NOMO-1 treated with dmso at 0.1 percent for 144 hours (cell line): Measurements from ENCODE around the gene GMPR.
A peak's percentile ranks its signal among the peaks of the same experiment; 100 is the strongest.

Experiments used
- DNase-seq: peaks from one replicate; lab custom pipeline; 2025; ENCODE audit not compliant: unreplicated experiment; lab: John Stamatoyannopoulos, UW

The GMPR gene

GRCh38 chr6:16270178-16270794 is 31.9 kb downstream of the GMPR start:
- no peak for DNase-seq

GRCh38 chr6:16271428-16271827 is 33.0 kb downstream of the GMPR start:
- DNase-seq = no peak

DNA sequence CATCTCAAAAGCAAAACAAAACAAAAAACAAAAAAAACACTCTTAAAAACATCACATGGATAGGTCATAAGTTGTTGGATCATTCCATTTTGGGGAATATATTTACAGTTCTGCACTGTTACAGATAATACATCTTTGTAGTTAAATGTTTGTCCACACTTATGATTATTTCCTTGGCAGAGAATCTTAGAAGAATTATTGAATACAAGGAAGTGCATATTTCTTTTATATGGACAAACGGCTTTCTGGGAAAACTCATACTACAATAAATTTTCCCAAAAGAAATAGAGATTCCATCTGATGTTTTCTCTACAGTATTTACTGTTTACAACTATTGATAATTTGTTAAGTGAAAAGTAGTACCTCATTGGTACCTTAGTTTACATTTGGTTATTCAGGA is 33.8 kb downstream of the GMPR start:
- DNase-seq = no peak

DNA sequence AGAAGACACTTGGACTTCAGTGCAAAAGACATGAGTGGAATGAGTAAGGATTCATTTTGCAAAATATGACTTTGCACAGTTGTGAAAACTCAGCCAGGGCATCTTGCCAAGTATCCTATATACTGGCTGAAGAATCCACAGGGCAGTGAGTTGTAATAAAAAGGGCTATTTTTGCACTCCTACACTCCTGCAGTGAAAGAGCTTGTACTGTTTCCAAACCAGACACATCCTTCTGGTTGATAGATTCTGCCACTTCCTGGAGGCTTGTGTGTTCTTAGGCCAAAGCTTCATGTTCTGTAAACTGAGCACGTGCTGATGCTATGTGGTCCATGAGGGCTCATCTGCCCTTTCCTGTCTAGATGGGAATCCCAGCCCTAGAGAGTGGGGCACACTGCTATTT is 34.9 kb downstream of the GMPR start:
- DNase-seq = no peak

- no peak for DNase-seq
These were observed 36.1 kb downstream of the GMPR start for GRCh38 chr6:16274483-16274882.

- no peak for DNase-seq
These were observed 36.6 kb downstream of the GMPR start for GRCh38 chr6:16274885-16275589.

GRCh38 chr6:16277101-16277981 is 39.0 kb downstream of the GMPR start:
- DNase-seq = peak; percentile 68

DNA sequence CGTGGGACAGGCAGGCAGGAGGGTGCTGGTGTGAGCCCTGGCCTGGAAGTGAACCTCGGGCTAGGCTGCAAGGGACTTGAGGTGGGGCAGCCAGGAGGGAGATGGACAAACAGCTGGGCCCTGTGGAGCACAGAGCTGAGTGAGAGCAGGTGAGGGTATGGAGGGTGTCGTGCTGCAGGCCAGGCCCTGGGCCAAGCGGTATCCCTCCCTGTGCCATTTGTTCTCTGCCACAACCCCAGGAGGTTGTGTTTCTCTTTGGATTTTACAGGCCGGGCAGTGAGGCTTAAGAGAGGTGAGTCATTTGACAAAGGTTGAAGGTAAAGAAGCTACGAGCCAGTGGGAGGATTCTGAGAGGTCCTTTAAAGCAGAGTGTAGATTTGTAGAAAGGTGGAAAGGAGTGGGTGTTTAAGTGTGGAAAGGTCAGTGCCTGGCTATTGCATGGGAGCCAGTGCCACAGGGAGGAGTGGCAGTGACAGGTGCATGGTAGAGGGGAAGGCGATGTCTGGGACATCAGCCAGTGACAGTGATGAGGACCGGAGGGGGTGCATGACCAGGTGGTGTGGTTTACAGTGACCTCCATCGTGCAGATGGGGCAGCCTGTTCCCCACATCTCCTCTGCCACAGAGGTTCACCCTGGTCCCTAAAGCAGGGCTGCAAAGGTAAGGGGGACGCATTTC is 39.8 kb downstream of the GMPR start:
- DNase-seq = no peak

GRCh38 chr6:16278750-16279149 is 40.4 kb downstream of the GMPR start:
- DNase-seq = no peak

DNA sequence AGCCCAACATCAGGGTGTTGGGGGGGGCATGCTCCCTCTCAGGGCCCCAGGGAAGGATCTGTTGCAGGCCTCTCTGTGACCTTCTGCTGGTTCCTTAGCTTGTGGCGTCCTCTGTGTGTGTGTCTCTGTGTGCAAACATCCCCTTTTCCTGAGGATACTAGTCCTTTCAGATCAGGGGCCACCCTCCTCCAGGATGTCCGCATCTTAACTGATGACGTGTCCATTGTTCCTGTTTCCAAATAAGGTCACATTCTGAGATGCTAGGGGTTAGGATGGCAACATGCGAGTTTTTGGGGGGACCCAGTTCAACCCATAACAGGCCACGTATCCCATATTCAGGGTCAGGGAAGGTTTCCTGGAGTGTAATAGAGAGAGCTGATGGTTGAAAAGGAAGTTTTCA is 40.9 kb downstream of the GMPR start:
- DNase-seq = no peak

DNA sequence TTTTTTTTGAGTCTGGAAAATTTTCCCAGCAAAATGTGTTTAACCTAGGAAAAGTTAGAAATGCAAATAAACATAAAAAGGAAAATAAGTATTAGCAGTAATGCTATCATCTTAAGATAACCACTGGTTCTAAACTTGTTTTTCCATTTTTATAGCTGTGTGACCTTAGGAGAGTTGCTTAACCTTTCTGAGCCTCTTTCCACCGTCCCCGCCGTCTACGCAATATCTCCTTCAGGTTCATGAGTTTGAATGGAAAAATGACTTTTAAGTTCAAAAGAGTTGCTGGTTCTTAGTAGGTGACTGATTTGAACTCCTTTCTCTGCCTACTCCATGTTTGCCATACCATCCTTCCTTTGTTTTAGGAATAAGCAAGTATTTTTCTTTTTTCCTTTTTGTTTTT is 44.0 kb downstream of the GMPR start:
- DNase-seq = no peak

DNA sequence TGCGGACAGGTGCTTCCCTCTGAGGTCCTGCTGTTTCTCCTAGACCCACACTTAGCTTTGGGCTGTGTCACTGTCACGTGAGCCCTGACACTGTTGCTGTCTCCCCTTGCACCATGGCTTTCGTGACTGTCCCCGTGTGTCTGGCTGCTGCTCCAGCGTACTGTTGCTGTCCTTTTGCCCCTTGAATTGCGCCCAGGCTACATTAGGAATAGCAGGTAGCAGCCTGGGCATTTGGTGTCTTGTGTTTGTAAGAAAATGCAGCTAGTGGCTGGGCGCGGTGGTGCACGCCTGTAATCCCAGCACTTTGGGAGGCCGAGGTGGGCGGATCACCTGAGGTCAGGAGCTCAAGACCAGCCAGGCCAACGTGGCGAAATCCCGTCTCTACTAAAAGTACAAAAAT is 46.1 kb downstream of the GMPR start:
- DNase-seq = no peak

- DNase-seq = no peak
These were observed 47.2 kb downstream of the GMPR start for GRCh38 chr6:16285467-16286150.

GRCh38 chr6:16286151-16286522 is 47.8 kb downstream of the GMPR start:
- DNase-seq = no peak

DNA sequence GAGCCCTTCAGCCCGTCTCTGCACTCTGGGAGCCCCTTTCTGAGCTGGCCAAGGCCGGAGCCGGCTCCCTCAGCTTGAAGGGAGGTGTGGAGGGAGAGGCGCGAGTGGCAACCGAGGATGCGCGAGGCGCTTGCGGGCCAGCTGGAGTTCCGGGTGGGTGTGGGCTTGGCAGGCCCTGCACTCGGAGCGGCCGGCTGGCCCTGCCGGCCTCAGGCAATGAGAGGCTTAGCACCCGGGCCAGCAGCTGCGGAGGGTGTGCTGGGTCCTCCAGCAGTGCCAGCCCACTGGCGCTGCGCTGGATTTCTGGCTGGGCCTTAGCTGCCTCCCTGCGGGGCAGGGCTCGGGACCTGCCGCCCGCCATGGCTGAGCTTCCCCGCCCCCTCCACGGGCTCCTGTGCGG is 49.8 kb downstream of the GMPR start:
- no peak for DNase-seq

DNA sequence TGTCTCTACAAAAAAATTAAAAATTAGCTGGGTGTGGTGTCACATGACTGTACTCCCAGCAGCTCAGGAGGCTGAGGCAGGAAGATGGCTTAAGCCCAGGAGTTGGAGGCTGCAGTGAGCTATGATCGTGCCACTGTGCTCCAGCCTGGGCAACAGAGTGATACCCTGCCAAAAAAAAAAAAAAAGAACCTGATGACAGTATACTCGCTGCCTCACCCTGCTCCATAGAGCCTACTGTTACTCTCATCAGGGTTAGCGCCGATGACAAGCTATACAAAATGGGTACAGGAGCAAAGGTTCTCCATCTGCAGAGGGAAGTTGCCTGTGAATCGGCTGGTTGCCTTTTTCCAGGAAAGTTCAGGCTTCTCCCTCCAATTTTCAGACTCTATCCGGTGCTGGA is 53.4 kb downstream of the GMPR start:
- DNase-seq = no peak

DNA sequence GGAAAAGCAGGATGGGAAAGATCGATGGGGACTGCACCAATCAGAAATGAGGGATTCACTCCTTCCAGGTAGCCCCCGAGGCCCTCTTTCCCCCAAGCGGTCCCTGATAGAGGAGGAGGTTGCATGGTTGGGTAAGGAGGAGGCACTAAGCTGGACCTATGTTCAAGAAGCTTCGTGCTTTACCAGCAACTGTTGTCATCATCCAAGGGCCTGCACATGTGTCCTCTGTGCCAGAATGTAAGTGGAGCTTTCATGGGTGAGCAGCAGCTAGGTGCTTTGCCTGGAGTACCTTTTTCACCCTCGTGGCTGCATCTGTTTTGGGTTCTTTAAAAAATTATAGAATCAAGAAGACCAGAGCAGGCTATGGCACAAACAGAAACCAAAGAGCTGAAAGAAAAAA is 54.0 kb downstream of the GMPR start:
- no peak for DNase-seq

- DNase-seq = no peak
These were observed 54.6 kb downstream of the GMPR start for GRCh38 chr6:16292942-16293341.

DNA sequence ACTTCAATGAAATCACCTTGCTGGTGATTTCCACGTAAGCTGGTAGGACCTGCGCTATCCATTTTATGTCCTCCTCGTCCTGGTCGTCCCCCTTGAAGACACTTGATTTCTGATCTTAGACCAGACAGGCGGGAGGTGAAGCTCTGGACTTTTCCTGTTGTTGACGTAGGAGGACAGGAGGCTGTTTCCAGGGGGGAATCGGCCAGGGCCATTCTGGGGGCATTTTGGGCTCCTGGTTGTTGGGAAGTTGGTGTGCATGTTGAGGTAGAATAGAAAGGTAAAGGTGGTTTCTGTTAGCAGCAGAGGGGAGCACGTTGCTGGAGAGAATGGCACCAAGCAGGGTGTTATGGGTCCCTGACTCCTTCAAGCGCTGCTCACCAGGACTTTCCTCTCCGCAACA is 56.0 kb downstream of the GMPR start:
- DNase-seq = no peak

DNA sequence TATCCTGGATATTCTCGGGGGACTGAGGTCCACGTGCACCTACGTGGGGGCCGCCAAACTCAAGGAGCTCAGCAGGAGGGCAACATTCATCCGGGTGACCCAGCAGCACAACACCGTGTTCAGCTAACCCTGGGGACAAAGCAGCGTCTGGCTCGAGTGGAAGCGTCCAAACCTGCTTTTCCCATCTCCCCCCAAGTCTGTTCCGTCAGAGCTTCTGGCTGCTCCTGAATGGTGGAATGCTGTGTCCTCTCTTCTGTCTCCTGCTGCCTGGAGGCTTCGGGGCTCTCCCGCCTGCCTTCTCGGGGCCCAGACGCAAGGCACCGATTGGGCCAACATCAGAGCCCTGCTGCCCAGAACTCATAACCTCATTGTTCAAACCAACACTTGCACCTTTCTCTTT is 56.7 kb downstream of the GMPR start:
- no peak for DNase-seq

DNA sequence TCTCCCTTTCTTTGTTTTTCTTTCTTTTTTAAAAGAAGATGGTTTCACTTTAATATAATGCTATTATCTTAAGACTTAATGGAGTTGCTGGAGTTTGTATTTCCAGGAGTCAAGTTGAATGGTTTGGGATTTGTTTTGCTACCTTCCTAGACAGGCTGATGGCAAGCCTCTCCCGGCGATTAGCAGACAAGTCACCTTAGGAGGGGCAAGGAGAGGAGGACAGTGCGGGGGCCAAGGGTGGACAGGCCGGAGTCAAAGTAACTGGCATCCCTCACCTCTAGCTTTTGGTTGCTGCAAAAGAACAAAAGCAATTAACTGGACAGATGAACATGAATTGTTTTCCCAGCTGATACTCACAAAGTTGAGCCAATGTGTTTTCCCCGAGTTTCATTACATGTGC is 57.1 kb downstream of the GMPR start:
- no peak for DNase-seq
